ENCODE measurements around the gene RNF157.
A peak's percentile ranks its signal among the peaks of the same experiment; 100 is the strongest.
"Not testable (repeated sequence)": the region's sequence is repeated elsewhere in the genome, so short reads cannot be mapped to it uniquely, and the experiment has no call there.

The RNF157 gene

GRCh38 chr17:76223802-76224201, 16.5 kb downstream of the RNF157 start:
- no peak for DNase-seq (ENCODE audit: low spot score)
- TF ChIP-seq CTCF (IDR thresholded peaks at IDR 0.05; ENCODE audit: extremely low read depth, missing control alignments): no peak

- TF ChIP-seq CTCF (IDR thresholded peaks at IDR 0.05; ENCODE audit: extremely low read depth, missing control alignments): no peak
- DNase-seq (ENCODE audit: low spot score): no peak
These were observed 20.5 kb downstream of the RNF157 start for GRCh38 chr17:76219670-76220383.

GRCh38 chr17:76217081-76217480, 23.2 kb downstream of the RNF157 start:
- no peak for DNase-seq (ENCODE audit: low spot score)
- no peak for TF ChIP-seq CTCF (IDR thresholded peaks at IDR 0.05; ENCODE audit: extremely low read depth, missing control alignments)

GRCh38 chr17:76213491-76213890, 26.8 kb downstream of the RNF157 start:
- DNase-seq (ENCODE audit: low spot score): no peak

GRCh38 chr17:76208120-76208519, 32.2 kb downstream of the RNF157 start:
- TF ChIP-seq CTCF (IDR thresholded peaks at IDR 0.05; ENCODE audit: extremely low read depth, missing control alignments): no peak
- DNase-seq (ENCODE audit: low spot score): peak; percentile 26

More at GRCh38 chr17:76213491-76213890, 26.8 kb downstream of the RNF157 start:
- TF ChIP-seq CTCF (IDR thresholded peaks at IDR 0.05; ENCODE audit: extremely low read depth, missing control alignments): no peak

- DNase-seq (ENCODE audit: low spot score): no peak
- no peak for TF ChIP-seq CTCF (IDR thresholded peaks at IDR 0.05; ENCODE audit: extremely low read depth, missing control alignments)
These were observed 32.8 kb downstream of the RNF157 start for GRCh38 chr17:76207275-76208059.

GRCh38 chr17:76205542-76206144, 34.6 kb downstream of the RNF157 start:
- not testable (repeated sequence) for DNase-seq (ENCODE audit: low spot score)
